Gastrocnemius medialis (tissue), 4 donors: ENCODE results near the gene BCAT1. TPM values are rescaled to one million over a fixed set of nuclear protein-coding genes. Genes with fewer than 3 reads are reported as not detected.

ENCODE experiments used
- ATAC-seq, 2 donors: fragments of 150-250 bp; one replicate each; pipeline ENCODE4 v1.9.1; 2016
- DNase-seq, 2 donors: peaks; one replicate each; pipeline ENCODE4 v3.0.0-alpha.2; 2019
- H3K27ac ChIP-seq, 4 donors: fragments of 200-600 bp; sonication (generic); 1 replicate in 1 of 4; 2 replicates in 3 of 4; pipeline ENCODE4 v1.5.1; 2016 to 2018; ENCODE audit warnings: mild to moderate bottlenecking in 2 of 4, moderate library complexity in 1 of 4
- H3K27me3 ChIP-seq, 3 donors: fragments of 200-600 bp; sonication (generic) in 2 of 3; 1 replicate in 1 of 3; 2 replicates in 2 of 3; pipeline versions ENCODE4 v1.5.1 to v1.6.0; 2016 to 2019; ENCODE audit warnings: mild to moderate bottlenecking in 1 of 3, moderate library complexity in 1 of 3
- H3K36me3 ChIP-seq, 2 donors: fragments of 200-600 bp; sonication (generic) in 1 of 2; one replicate each; pipeline ENCODE4 v1.5.1; 2017 to 2018
- H3K4me1 ChIP-seq, 2 donors: fragments of 200-600 bp; sonication (generic) in 1 of 2; one replicate each; pipeline ENCODE4 v1.5.1; 2016 to 2017; ENCODE audit warnings: mild to moderate bottlenecking in 2 of 2
- H3K4me3 ChIP-seq, 4 donors: fragments of 200-600 bp; sonication (generic) in 3 of 4; 1 replicate in 1 of 4; 2 replicates in 3 of 4; pipeline ENCODE4 v1.5.1; 2016 to 2019; ENCODE audit warnings: mild to moderate bottlenecking in 2 of 4
- H3K9me3 ChIP-seq, 3 donors: fragments of 200-600 bp; sonication (generic) in 2 of 3; 1 replicate in 1 of 3; 2 replicates in 2 of 3; pipeline ENCODE4 v1.5.1; 2016 to 2019
- POLR2A ChIP-seq, 2 donors: fragments of 450-650 bp; IDR thresholded peaks; one replicate each; pipeline ENCODE4 v1.6.1; 2017; ENCODE audit warnings: antibody characterized with exemption in 2 of 2, mild to moderate bottlenecking in 2 of 2, moderate library complexity in 2 of 2
- in situ Hi-C, 4 donors: fragments of 200-750 bp; cut with MboI; loops; one replicate each; pipeline versions ENCODE4 v1.15.0 to v1.8.0; 2017; ENCODE audit warnings: low sequenced_read_pairs in 4 of 4
- intact Hi-C: fragments of 100-400 bp; cut with DNase I; formaldehyde crosslinking; loops from one replicate; pipeline ENCODE4 v1.15.1; 2023; ENCODE audit warnings: low total_unique reads
- total RNA-seq, 4 donors: library from RNA; depleted of rRNA; stranded (reverse); fragments of >200 nt; gene quantifications; one replicate each; pipeline versions ENCODE4 v1.1.0 to v1.2.3, GENCODE V29; 2016
- TF ChIP-seq, protein P1 (sequence below), 5 experiments: fragments of 450-650 bp in 3 of 5; fragments of 200-600 bp in 2 of 5; sonication (generic) in 2 of 5; IDR thresholded peaks in 4 of 5; conservative IDR thresholded peaks in 1 of 5; 1 replicate in 4 of 5; 2 replicates in 1 of 5; pipeline ENCODE4 v1.5.1; 2016 to 2019; ENCODE audit warnings: antibody characterized with exemption in 5 of 5, mild to moderate bottlenecking in 3 of 5, moderate library complexity in 3 of 5

Gene BCAT1
- total RNA-seq, 4 donors from 2014 or later = 1.6 to 7.5 (median 3.9) TPM

DNA sequence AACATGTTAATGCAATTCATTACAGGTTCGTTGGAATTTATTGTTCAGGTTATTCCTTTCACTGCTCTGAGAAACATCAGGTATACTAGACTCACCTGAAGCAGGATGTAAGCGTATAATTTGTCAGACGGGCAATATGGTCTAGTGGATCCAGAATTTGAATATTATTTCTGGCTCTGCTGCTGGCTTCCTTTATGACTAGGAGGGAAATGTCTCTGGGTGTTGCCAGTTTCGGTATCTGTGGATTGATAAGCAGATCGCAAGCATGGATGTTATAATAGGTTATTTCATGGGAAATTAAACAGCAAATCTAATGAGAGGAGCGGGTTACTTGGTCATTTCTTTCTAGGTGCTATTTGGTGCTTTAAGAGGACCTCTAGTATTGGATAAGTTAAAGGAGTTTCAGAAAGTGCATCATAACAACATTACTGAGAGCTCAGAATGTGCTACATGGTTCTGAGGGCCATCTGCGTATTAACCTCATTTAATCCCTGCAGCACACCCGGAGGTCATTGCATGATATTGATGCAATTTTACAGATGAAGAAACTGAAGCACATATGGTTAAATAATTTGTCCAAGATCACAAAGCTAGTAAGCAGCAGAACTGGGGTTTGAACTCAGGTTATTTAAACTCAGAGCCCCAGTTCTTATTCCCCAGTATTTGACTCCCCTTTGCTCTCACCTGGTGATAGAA, 47.3 kb upstream of the BCAT1 start:
- H3K4me3 ChIP-seq = no peak overlapping the region
- no peaks in the 10 kb centered on the region for H3K27me3 ChIP-seq
- ATAC-seq (no peak), DNase-seq (no peak)
- no peak overlapping the region for H3K27ac ChIP-seq
- H3K4me1 ChIP-seq = peaks cover 8 to 13% of the 10 kb centered on the region in 2 donors
- TF ChIP-seq POLR2A (IDR thresholded peaks at IDR 0.05) = no peak
- TF ChIP-seq, protein P1, sequence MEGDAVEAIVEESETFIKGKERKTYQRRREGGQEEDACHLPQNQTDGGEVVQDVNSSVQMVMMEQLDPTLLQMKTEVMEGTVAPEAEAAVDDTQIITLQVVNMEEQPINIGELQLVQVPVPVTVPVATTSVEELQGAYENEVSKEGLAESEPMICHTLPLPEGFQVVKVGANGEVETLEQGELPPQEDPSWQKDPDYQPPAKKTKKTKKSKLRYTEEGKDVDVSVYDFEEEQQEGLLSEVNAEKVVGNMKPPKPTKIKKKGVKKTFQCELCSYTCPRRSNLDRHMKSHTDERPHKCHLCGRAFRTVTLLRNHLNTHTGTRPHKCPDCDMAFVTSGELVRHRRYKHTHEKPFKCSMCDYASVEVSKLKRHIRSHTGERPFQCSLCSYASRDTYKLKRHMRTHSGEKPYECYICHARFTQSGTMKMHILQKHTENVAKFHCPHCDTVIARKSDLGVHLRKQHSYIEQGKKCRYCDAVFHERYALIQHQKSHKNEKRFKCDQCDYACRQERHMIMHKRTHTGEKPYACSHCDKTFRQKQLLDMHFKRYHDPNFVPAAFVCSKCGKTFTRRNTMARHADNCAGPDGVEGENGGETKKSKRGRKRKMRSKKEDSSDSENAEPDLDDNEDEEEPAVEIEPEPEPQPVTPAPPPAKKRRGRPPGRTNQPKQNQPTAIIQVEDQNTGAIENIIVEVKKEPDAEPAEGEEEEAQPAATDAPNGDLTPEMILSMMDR (IDR thresholded peaks at IDR 0.05 in 4 of 5, conservative IDR thresholded peaks at IDR 0.05 in 1 of 5) = no peak
- H3K9me3 ChIP-seq = no peaks in the 10 kb centered on the region
- intact Hi-C loops (loop anchor here (10.0 kb wide), 1 partner anchor 1039 kb away; no protein-coding TSS in a partner anchor), in situ Hi-C loops (no loop called here)
- no peaks in the 10 kb centered on the region for H3K36me3 ChIP-seq

DNA sequence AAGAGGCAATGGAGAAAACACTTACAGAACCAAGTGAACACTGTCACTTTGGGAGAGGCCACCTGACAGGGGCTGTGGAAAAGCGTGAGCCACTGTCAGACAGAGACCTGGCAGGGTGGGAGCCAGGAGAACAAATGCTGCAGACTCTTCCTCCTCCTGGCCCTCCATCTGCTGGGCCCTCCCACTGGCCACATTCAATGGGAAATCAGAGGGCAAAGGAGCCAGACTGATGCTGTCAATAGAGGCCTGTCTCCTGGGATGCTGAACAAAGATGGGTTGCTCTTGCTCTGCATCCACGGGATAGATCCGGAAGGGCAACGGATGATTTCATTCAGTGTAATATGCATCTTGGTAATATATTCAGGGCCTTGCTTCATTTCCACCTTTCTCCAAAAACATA, 44.9 kb upstream of the BCAT1 start:
- no peak overlapping the region for H3K27ac ChIP-seq
- ATAC-seq (no peak), DNase-seq (no peak)
- H3K9me3 ChIP-seq = no peaks in the 10 kb centered on the region
- no peaks in the 10 kb centered on the region for H3K36me3 ChIP-seq
- in situ Hi-C loops (no loop called here), intact Hi-C loops (loop anchor here (10.0 kb wide), 1 partner anchor 1041 kb away; no protein-coding TSS in a partner anchor)
- H3K27me3 ChIP-seq = no peaks in the 10 kb centered on the region
- H3K4me1 ChIP-seq = peaks cover 8 to 13% of the 10 kb centered on the region in 2 donors
- TF ChIP-seq, protein P1 (IDR thresholded peaks at IDR 0.05 in 4 of 5, conservative IDR thresholded peaks at IDR 0.05 in 1 of 5) = no peak
- no peak for TF ChIP-seq POLR2A (IDR thresholded peaks at IDR 0.05)
- H3K4me3 ChIP-seq = no peak overlapping the region

DNA sequence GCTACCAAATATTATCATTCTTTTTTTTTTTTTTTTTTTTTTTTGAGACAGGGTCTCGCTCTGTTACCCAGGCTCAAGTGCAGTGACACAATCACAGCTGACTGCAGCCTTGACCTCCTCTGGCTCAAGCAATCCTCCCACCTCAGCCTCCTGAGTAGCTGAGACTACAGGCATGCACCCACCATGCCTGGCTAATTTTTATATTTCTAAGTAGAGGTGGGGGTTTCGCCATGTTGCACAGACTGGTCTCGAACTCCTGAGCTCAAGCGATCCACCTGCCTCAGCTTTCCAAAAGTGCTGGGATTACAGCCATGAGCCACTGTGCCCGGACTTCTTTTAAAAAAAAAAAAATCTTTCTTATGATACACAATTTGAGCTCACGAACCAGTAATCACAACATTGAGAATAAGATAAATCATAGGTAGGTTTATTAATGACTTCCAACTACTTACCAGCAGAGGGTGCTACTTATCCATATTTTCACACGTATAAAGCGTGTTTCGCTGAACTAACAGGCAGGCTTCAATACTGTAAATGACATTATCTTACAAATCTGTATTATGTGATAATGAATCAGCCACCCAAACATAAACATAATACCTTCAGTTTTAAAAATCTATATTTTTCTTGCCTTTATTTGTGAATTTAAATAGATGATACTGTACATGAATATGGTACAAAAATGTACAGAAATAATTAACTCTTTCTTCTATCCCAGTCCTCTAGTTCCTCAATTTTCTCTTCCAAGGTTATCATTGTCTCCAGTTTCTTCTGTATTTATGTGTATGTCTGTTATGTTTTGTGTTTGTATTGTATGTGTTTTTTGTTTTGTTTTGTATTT, 42.5 kb upstream of the BCAT1 start:
- Histone ChIP-seq H3K27ac (no peak overlapping the region), H3K27me3 (no peaks in the 10 kb centered on the region), H3K9me3 (no peaks in the 10 kb centered on the region), H3K4me1 (no peaks in the 10 kb centered on the region), H3K36me3 (no peaks in the 10 kb centered on the region), H3K4me3 (no peak overlapping the region)
- intact Hi-C loops = loop anchor here (1.0 to 10.0 kb wide), 3 partner anchors 139 to 1043 kb away; no protein-coding TSS in a partner anchor
- ATAC-seq (peak; percentile 78 to 81), DNase-seq (no peak)
- TF ChIP-seq, protein P1 (IDR thresholded peaks at IDR 0.05 in 4 of 5, conservative IDR thresholded peaks at IDR 0.05 in 1 of 5) = peak; percentile 48 to 61 (median 59)
- no peak for TF ChIP-seq POLR2A (IDR thresholded peaks at IDR 0.05)
- in situ Hi-C loops = no loop called here

DNA sequence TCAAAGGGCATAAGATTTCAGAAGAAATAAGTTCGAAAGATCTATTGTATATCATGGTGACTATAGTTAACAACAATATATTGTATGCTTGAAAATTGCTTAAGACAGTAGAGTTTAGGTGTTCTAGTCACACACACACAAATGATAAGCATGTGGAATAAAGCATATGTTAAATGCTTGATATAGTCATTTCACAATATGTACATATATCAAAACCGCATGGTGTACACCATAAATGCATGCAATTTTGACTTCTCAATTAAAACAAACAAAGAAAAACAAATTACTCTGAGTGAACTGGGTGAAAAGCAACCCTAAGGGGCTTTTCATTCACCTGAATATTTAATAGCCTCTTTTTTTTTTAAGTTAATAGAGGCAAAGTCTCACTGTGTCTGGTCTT, 40.3 kb upstream of the BCAT1 start:
- intact Hi-C loops (no loop called here), in situ Hi-C loops (loop anchor here in 2 of 4 donors (5.0 kb wide), 2 partner anchors 138 to 143 kb away; no protein-coding TSS in a partner anchor)
- DNase-seq (no peak), ATAC-seq (no peak)
- no peak overlapping the region for H3K4me3 ChIP-seq
- H3K27ac ChIP-seq = no peak overlapping the region
- no peak for TF ChIP-seq POLR2A (IDR thresholded peaks at IDR 0.05)
- TF ChIP-seq, protein P1 (IDR thresholded peaks at IDR 0.05 in 4 of 5, conservative IDR thresholded peaks at IDR 0.05 in 1 of 5) = no peak
- H3K27me3 ChIP-seq = no peaks in the 10 kb centered on the region
- H3K9me3 ChIP-seq = peaks cover 0 to 2% (median 0%) of the 10 kb centered on the region in 3 donors
- H3K36me3 ChIP-seq = no peaks in the 10 kb centered on the region
- H3K4me1 ChIP-seq = no peaks in the 10 kb centered on the region
